Measurements from ENCODE around the gene ADCY1.
A peak's percentile ranks its signal among the peaks of the same experiment; 100 is the strongest.
"Not testable (repeated sequence)": the region's sequence is repeated elsewhere in the genome, so short reads cannot be mapped to it uniquely, and the experiment has no call there.

Gene ADCY1

DNA sequence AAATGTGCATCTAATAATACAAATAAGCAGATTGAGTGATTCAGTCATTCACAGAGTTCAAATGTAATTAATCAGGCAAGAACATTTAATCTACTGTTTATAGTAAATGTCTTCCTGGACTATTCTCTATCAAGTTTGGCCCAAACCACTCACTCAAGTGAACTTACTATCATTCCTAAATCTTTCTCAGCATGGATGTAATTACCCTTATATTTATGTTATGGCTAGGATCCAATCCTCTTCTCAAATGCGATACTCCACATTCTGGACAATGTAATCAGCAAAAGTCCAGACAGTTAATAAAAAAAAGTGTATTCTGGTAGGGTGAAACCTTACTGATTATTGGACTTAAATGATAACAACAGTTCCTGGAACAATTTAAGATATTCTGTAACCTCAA is 185.3 kb downstream of the ADCY1 start:
- not testable (repeated sequence) for H2AFZ ChIP-seq (ENCODE audit: low read depth, low read length); H3K4me1 ChIP-seq (ENCODE audit: low read length); H3K4me3 ChIP-seq (ENCODE audit: low read length); H3K27me3 ChIP-seq (ENCODE audit: low read depth, low read length); H4K20me1 ChIP-seq (ENCODE audit: insufficient read depth, low read length); H3K27ac ChIP-seq (ENCODE audit: low read length); H3K9ac ChIP-seq (ENCODE audit: low read length); H3K4me2 ChIP-seq (ENCODE audit: low read length); H3K36me3 ChIP-seq (replicated peaks; ENCODE audit: low read depth, low read length); H3K9me3 ChIP-seq (ENCODE audit: insufficient read depth, low read length)
- peaks cover 10% of the 10 kb centered on the region for H3K79me2 ChIP-seq (ENCODE audit: low read length)

DNA sequence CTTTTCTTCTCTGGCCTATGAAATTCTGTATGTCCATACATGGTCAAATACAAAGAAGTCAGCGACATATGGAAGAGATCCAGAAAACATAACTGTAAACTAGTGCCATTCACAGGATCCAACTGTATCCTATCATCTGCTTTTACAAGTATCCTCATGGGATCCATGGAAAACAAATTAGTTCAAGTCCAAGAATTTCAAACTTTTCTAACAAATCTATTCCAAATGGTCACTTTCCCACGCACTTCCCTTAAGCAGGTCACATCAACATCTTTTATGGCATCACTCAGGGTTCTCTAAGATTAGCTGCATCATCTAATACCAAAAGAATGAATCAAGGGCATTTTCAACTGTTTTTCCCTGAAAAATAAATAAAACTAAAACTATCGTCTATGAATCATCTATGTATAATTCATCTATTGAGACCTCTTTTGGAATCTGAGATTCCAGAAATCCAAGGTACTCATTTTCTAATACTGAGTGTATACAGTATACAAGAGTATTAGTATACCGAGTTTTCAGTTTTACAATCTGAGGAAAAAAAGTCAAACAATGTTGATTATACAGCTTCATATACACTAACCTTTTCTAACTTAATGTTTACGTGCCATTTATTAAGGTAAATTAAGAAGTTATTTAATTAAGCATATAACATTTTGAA is 187.5 kb downstream of the ADCY1 start:
- not testable (repeated sequence) for H4K20me1 ChIP-seq (ENCODE audit: insufficient read depth, low read length); H3K4me3 ChIP-seq (ENCODE audit: low read length); H3K9me3 ChIP-seq (ENCODE audit: insufficient read depth, low read length); H3K9ac ChIP-seq (ENCODE audit: low read length); H2AFZ ChIP-seq (ENCODE audit: low read depth, low read length); H3K4me2 ChIP-seq (ENCODE audit: low read length); H3K27me3 ChIP-seq (ENCODE audit: low read depth, low read length); H3K4me1 ChIP-seq (ENCODE audit: low read length); H3K36me3 ChIP-seq (replicated peaks; ENCODE audit: low read depth, low read length); H3K27ac ChIP-seq (ENCODE audit: low read length)
- peaks cover 10% of the 10 kb centered on the region for H3K79me2 ChIP-seq (ENCODE audit: low read length)

DNA sequence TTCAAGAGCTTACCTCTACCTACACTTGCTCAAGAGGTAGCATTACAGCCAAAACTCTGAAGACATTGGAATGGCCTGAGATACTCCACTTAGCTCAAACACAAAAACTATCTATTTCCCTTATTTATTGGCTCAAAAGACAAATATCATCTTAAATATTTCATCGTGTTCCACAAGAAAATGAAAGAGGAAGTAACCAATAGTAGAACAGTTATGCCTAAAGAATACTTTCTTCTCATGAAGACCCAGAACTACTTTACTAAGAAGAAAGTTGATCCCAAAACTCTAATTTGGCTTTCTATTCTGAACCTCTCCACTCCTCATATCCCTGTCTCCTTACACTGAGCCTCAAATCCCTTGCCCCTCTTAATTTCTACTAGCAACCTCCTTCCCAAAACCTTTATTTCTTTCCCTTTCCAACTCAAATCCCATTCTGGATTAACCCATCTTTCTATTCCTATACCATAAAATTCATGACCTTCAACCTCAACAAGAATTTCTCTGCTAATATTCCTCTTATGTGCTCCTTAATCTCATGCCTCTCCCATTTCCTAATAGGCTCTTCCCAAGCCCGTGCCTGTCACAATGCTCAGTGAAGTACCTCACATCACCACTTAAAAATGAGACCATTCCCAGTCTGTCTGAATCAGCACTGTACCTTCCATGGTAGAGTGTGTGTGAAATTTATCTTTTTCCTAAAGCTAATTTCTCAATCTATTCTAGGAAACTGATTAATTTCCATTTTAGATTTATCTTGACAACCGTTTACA is 188.2 kb downstream of the ADCY1 start:
- H3K27ac ChIP-seq (ENCODE audit: low read length); H3K36me3 ChIP-seq (replicated peaks; ENCODE audit: low read depth, low read length); H2AFZ ChIP-seq (ENCODE audit: low read depth, low read length); H3K4me3 ChIP-seq (ENCODE audit: low read length); H3K9me3 ChIP-seq (ENCODE audit: insufficient read depth, low read length); H4K20me1 ChIP-seq (ENCODE audit: insufficient read depth, low read length); H3K4me1 ChIP-seq (ENCODE audit: low read length); H3K27me3 ChIP-seq (ENCODE audit: low read depth, low read length); H3K9ac ChIP-seq (ENCODE audit: low read length): not testable (repeated sequence)
- H3K4me2 ChIP-seq (ENCODE audit: low read length) = 0 out of 2 replicates have a peak overlapping the region, but pooled peaks have one; percentile 1
- H3K79me2 ChIP-seq (ENCODE audit: low read length) = peaks cover 13% of the 10 kb centered on the region

DNA sequence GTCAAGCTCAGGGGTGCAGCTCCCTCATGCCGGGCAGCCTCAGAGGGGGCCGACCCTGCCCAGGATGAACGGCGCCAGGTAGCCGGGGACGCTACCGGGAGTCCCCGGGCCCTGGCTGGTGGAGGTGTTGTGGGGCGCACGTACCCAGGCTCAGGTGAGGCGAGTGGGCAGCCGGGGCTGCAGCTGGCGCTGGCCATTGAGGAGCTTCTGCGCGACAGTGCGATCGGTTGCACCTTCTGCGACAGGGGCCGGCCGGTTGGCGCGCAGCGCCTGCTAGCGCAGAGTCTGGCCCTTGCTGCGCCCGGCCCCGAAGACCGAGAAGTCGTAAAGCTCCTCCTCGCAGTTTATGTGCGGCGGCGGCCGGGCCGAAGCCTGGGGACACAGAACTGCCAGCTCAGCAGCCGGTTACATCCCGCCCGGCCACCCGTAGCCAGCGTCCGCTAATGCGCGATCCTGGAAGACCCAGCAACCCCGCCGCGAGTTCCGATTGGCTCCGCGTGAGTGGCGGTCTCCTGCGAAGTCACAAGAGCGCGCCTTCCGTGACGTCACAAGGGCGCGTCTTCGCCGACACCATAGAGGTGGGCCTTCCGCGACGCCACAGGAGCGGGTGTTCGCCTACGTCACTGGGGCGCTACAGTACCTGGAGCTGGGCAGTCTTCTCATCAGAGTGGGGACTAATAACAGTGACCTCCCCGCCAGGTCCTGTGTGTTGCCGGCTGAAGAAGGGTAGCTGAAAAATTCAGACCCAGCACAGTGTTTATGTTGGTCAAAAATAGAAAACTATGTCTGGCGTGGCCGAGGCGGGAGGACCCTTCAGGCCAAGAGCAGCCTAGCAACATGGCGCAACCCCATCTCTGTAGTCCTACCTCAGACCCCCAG is 194.6 kb downstream of the ADCY1 start:
- peak overlapping the region; percentile 87 for H3K9ac ChIP-seq (ENCODE audit: low read length)
- H4K20me1 ChIP-seq (ENCODE audit: insufficient read depth, low read length); H3K36me3 ChIP-seq (replicated peaks; ENCODE audit: low read depth, low read length); H3K4me1 ChIP-seq (ENCODE audit: low read length); H3K9me3 ChIP-seq (ENCODE audit: insufficient read depth, low read length); H3K27me3 ChIP-seq (ENCODE audit: low read depth, low read length): not testable (repeated sequence)
- peak overlapping the region; percentile 66 for H3K27ac ChIP-seq (ENCODE audit: low read length)
- H3K79me2 ChIP-seq (ENCODE audit: low read length) = peaks cover 22% of the 10 kb centered on the region
- peak overlapping the region; percentile 74; the same call in 1 of the 2 replicates for H2AFZ ChIP-seq (ENCODE audit: low read depth, low read length)
- H3K4me2 ChIP-seq (ENCODE audit: low read length) = peak overlapping the region; percentile 82
- H3K4me3 ChIP-seq (ENCODE audit: low read length) = peak overlapping the region; percentile 80

DNA sequence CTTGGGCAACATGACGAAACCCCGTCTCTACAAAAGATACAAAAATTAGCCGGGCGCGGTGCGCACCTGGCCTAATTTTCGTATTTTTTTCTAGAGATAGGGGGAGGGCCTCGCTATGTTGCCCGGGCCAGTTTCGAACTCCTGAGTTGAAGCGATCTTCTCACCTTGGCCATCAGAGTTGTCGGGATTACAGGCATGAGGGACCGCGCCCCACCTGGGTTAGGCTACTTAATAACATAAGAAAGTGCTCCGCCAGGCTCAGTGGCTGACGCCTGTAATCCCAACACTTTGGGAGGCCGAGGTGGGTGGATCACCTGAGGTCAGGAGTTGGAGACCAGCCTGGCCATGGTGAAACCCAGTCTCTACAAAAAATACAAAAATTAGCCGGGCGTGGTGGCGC is 195.5 kb downstream of the ADCY1 start:
- H3K9me3 ChIP-seq (ENCODE audit: insufficient read depth, low read length); H2AFZ ChIP-seq (ENCODE audit: low read depth, low read length): not testable (repeated sequence)
- H3K9ac ChIP-seq (ENCODE audit: low read length) = peak overlapping the region; percentile 82

More for the DNA sequence above, 195.5 kb downstream of the ADCY1 start:
- H3K4me2 ChIP-seq (ENCODE audit: low read length) = peak overlapping the region; percentile 82
- H3K79me2 ChIP-seq (ENCODE audit: low read length) = peaks cover 22% of the 10 kb centered on the region
- not testable (repeated sequence) for H3K27ac ChIP-seq (ENCODE audit: low read length); H4K20me1 ChIP-seq (ENCODE audit: insufficient read depth, low read length); H3K4me1 ChIP-seq (ENCODE audit: low read length); H3K27me3 ChIP-seq (ENCODE audit: low read depth, low read length); H3K36me3 ChIP-seq (replicated peaks; ENCODE audit: low read depth, low read length)
- H3K4me3 ChIP-seq (ENCODE audit: low read length) = peak overlapping the region; percentile 80

Data from OCI-LY3 (cell line).